Measurements from ENCODE around the gene THSD7B. TPM values are rescaled to one million over a fixed set of nuclear protein-coding genes. Genes with fewer than 3 reads are reported as not detected.

THSD7B gene
- total RNA-seq, 1 experiment from 2014 or later, result under 0.01 TPM

DNA sequence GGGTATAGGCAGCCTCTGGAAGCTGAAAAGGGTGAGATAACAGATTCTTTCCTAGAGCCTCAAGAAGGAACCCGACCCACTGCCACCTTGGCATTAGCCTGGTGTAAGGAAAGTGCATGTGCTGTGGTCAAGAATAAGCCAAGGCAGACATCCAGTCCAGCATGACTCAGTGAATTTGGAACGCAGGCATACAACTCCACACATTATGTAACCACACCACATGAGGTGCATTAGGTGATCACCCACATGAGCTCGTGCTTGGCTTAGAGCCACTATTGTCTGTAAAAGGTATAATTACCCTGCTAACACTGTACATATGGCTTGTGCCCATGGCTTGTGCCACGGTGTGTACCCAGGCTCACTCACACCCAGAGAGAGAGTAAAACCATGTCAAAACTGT, 615.3 kb downstream of the THSD7B start:
- H3F3A ChIP-seq (ENCODE audit: low read length, unreplicated experiment), result no peaks in the 10 kb centered on the region
- TF ChIP-seq, protein P1, sequence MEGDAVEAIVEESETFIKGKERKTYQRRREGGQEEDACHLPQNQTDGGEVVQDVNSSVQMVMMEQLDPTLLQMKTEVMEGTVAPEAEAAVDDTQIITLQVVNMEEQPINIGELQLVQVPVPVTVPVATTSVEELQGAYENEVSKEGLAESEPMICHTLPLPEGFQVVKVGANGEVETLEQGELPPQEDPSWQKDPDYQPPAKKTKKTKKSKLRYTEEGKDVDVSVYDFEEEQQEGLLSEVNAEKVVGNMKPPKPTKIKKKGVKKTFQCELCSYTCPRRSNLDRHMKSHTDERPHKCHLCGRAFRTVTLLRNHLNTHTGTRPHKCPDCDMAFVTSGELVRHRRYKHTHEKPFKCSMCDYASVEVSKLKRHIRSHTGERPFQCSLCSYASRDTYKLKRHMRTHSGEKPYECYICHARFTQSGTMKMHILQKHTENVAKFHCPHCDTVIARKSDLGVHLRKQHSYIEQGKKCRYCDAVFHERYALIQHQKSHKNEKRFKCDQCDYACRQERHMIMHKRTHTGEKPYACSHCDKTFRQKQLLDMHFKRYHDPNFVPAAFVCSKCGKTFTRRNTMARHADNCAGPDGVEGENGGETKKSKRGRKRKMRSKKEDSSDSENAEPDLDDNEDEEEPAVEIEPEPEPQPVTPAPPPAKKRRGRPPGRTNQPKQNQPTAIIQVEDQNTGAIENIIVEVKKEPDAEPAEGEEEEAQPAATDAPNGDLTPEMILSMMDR (conservative IDR thresholded peaks at IDR 0.05; ENCODE audit: low read depth, low read length), result no peak
- TF ChIP-seq EZH2phosphoT487 (IDR thresholded peaks at IDR 0.05; ENCODE audit: borderline replicate concordance, low read length) (no peak), EZH2 (IDR thresholded peaks at IDR 0.05; ENCODE audit: low read length, unreplicated experiment) (no peak)
- H3K4me1 ChIP-seq (ENCODE audit: insufficient read depth, low read length), result no peaks in the 10 kb centered on the region
- H3K27me3 ChIP-seq (ENCODE audit: low read length), result peaks cover 35% of the 10 kb centered on the region
- ATAC-seq (no peak), DNase-seq (no peak)
- no peaks in the 10 kb centered on the region for H3K36me3 ChIP-seq (ENCODE audit: low read depth, low read length)
- no peaks in the 10 kb centered on the region for H4K20me1 ChIP-seq (ENCODE audit: low read length)
- no peaks in the 10 kb centered on the region for H3K9me3 ChIP-seq (ENCODE audit: low read length)
- no peaks in the 10 kb centered on the region for H3K9me2 ChIP-seq (replicated peaks; ENCODE audit: low read length)
- no peak overlapping the region for H3K9ac ChIP-seq (ENCODE audit: low read length)
- H2AFZ ChIP-seq (ENCODE audit: low read length), result no peak overlapping the region
- H3K79me2 ChIP-seq (ENCODE audit: low read length), result no peaks in the 10 kb centered on the region
- BruUV-seq (replicated peaks), result no TSS peak
- CTCF ChIA-PET, result no interaction called here
- no peak overlapping the region for H3K4me3 ChIP-seq (ENCODE audit: low read length)
- intact Hi-C loops (cut with micrococcal nuclease), result no loop called here
- no peak overlapping the region for H3K27ac ChIP-seq (ENCODE audit: low read length)
- H3K4me2 ChIP-seq (ENCODE audit: low read length), result no peak overlapping the region
- POLR2A ChIA-PET (ENCODE audit: unreplicated experiment), result no interaction called here

DNA sequence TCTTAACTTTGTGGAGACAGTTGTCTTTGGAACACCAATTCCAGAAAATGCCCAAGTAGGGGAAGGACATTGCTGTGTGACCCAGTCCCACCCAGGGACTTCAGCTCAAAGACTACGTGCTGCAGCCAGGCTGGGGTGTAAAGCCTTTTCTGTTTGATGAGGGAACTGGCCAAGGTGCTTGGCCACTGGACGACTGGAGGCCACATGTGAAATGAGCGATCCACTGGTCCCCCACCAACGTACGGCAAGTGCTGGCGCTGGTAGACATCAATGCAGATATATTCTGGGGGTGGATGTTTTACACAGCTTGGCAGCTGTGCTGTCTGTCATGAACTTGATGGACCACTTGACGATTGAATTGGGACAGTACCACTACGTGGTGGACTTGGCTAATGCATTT, 616.4 kb downstream of the THSD7B start:
- no peaks in the 10 kb centered on the region for H3K36me3 ChIP-seq (ENCODE audit: low read depth, low read length)
- no peaks in the 10 kb centered on the region for H3K9me2 ChIP-seq (replicated peaks; ENCODE audit: low read length)
- no peaks in the 10 kb centered on the region for H3K79me2 ChIP-seq (ENCODE audit: low read length)
- no peaks in the 10 kb centered on the region for H3F3A ChIP-seq (ENCODE audit: low read length, unreplicated experiment)
- no peaks in the 10 kb centered on the region for H3K9me3 ChIP-seq (ENCODE audit: low read length)
- no peaks in the 10 kb centered on the region for H3K4me1 ChIP-seq (ENCODE audit: insufficient read depth, low read length)
- H3K27me3 ChIP-seq (ENCODE audit: low read length), result peaks cover 24% of the 10 kb centered on the region
- H3K4me2 ChIP-seq (ENCODE audit: low read length), result no peak overlapping the region
- ChIA-PET CTCF (no interaction called here), POLR2A (ENCODE audit: unreplicated experiment) (no interaction called here)
- no peak for DNase-seq
- ATAC-seq, result no peak
- no peaks in the 10 kb centered on the region for H4K20me1 ChIP-seq (ENCODE audit: low read length)
- intact Hi-C loops (cut with micrococcal nuclease), result no loop called here
- no peak overlapping the region for H3K27ac ChIP-seq (ENCODE audit: low read length)
- no peak overlapping the region for H3K4me3 ChIP-seq (ENCODE audit: low read length)
- no peak overlapping the region for H3K9ac ChIP-seq (ENCODE audit: low read length)
- no peak overlapping the region for H2AFZ ChIP-seq (ENCODE audit: low read length)
- TF ChIP-seq EZH2 (IDR thresholded peaks at IDR 0.05; ENCODE audit: low read length, unreplicated experiment) (no peak), EZH2phosphoT487 (IDR thresholded peaks at IDR 0.05; ENCODE audit: borderline replicate concordance, low read length) (no peak)
- TF ChIP-seq, protein P1 (conservative IDR thresholded peaks at IDR 0.05; ENCODE audit: low read depth, low read length), result no peak
- no TSS peak for BruUV-seq (replicated peaks)

DNA sequence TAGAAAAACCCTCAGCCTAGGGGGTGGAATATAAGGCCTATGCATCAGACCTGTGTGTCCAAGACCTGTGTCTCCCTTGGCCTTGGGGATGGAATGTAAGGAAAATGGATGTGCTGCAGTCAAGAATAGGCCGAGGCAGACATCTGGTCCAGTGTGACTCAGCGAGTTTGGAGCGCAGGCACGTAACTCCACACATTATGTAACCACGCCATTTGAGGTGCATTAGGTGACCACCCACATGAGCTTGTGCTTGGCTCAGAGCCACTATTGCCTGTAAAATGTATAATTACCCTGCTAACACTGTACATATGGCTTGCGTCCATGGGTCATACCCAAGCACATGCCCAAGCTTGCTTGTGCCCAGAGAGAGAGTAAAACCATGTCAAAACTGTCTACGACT, 618.0 kb downstream of the THSD7B start:
- BruUV-seq (replicated peaks), result no TSS peak
- no peaks in the 10 kb centered on the region for H3K9me3 ChIP-seq (ENCODE audit: low read length)
- H3K27ac ChIP-seq (ENCODE audit: low read length), result no peak overlapping the region
- CTCF ChIA-PET, result no interaction called here
- intact Hi-C loops (cut with micrococcal nuclease), result no loop called here
- H3K27me3 ChIP-seq (ENCODE audit: low read length), result peaks cover 8% of the 10 kb centered on the region
- DNase-seq (no peak), ATAC-seq (no peak)
- no peak overlapping the region for H3K4me2 ChIP-seq (ENCODE audit: low read length)
- no peaks in the 10 kb centered on the region for H3K36me3 ChIP-seq (ENCODE audit: low read depth, low read length)
- no peak for TF ChIP-seq EZH2phosphoT487 (IDR thresholded peaks at IDR 0.05; ENCODE audit: borderline replicate concordance, low read length)
- TF ChIP-seq, protein P1 (conservative IDR thresholded peaks at IDR 0.05; ENCODE audit: low read depth, low read length), result no peak
- TF ChIP-seq EZH2 (IDR thresholded peaks at IDR 0.05; ENCODE audit: low read length, unreplicated experiment), result no peak
- no peak overlapping the region for H2AFZ ChIP-seq (ENCODE audit: low read length)
- H3K4me1 ChIP-seq (ENCODE audit: insufficient read depth, low read length), result no peaks in the 10 kb centered on the region
- POLR2A ChIA-PET (ENCODE audit: unreplicated experiment), result no interaction called here
- H3F3A ChIP-seq (ENCODE audit: low read length, unreplicated experiment), result no peaks in the 10 kb centered on the region
- no peaks in the 10 kb centered on the region for H3K9me2 ChIP-seq (replicated peaks; ENCODE audit: low read length)
- H3K4me3 ChIP-seq (ENCODE audit: low read length), result no peak overlapping the region
- H4K20me1 ChIP-seq (ENCODE audit: low read length), result no peaks in the 10 kb centered on the region
- no peak overlapping the region for H3K9ac ChIP-seq (ENCODE audit: low read length)
- no peaks in the 10 kb centered on the region for H3K79me2 ChIP-seq (ENCODE audit: low read length)

All from PC-3 (cell line).